H9 (cell line): Measurements from ENCODE around the gene MDFI. TPM values are rescaled to one million over a fixed set of nuclear protein-coding genes. Genes with fewer than 3 reads are reported as not detected.

ENCODE experiments used
- DNase-seq: peaks from one replicate; pipeline ENCODE4 v3.0.0-alpha.2; 2017
- H2AFZ ChIP-seq: one replicate; pipeline ENCODE4 v1.6.1; 2013; ENCODE audit warnings: mild to moderate bottlenecking, low read length, control low read depth, moderate library complexity
- H2AK5ac ChIP-seq: 2 replicates; pipeline ENCODE4 v1.6.1; 2013; ENCODE audit warnings: low read length, control low read depth, mixed read lengths; ENCODE audit not compliant: insufficient read length
- H2BK120ac ChIP-seq: one replicate; pipeline ENCODE4 v1.6.1; 2013; ENCODE audit warnings: low read depth, mild to moderate bottlenecking, low read length, control low read depth, inconsistent platforms; ENCODE audit not compliant: poor library complexity, severe bottlenecking
- H2BK12ac ChIP-seq: 2 replicates; pipeline ENCODE4 v1.6.1; 2013; ENCODE audit warnings: low read length, control low read depth, mixed read lengths, low read depth; ENCODE audit not compliant: insufficient read length
- H2BK15ac ChIP-seq: 2 replicates; pipeline ENCODE4 v1.6.1; 2013; ENCODE audit warnings: low read depth, low read length, control low read depth
- H2BK20ac ChIP-seq: one replicate; pipeline ENCODE4 v1.6.1; 2013; ENCODE audit warnings: low read depth, mild to moderate bottlenecking, low read length, control low read depth, inconsistent platforms; ENCODE audit not compliant: poor library complexity, severe bottlenecking
- H2BK5ac ChIP-seq: 2 replicates; pipeline ENCODE4 v1.6.1; 2013; ENCODE audit warnings: low read length, control low read depth, mixed read lengths; ENCODE audit not compliant: insufficient read length
- H3K14ac ChIP-seq: 2 replicates; pipeline ENCODE4 v1.6.1; 2013; ENCODE audit warnings: low read length, control low read depth; ENCODE audit not compliant: insufficient read depth
- H3K18ac ChIP-seq: 2 replicates; pipeline ENCODE4 v1.6.1; 2013; ENCODE audit warnings: low read depth, mild to moderate bottlenecking, mixed read lengths, low read length, control low read depth; ENCODE audit not compliant: insufficient read length
- H3K23ac ChIP-seq: 2 replicates; pipeline ENCODE4 v1.6.1; 2013; ENCODE audit warnings: low read length, control low read depth, mixed read lengths, low read depth; ENCODE audit not compliant: insufficient read length
- H3K23me2 ChIP-seq: 2 replicates; pipeline ENCODE4 v1.6.1; 2013; ENCODE audit warnings: low read depth, mild to moderate bottlenecking, mixed read lengths, low read length, control low read depth; ENCODE audit not compliant: insufficient read length, poor library complexity, severe bottlenecking
- H3K27ac ChIP-seq: 2 replicates; pipeline ENCODE4 v1.5.1; 2013; ENCODE audit warnings: low read length, control low read depth, mixed read lengths, low read depth; ENCODE audit not compliant: insufficient read length
- H3K27me3 ChIP-seq: 2 replicates; pipeline ENCODE4 v1.6.1; 2013; ENCODE audit warnings: low read length, control low read depth, inconsistent platforms; ENCODE audit not compliant: insufficient read depth
- H3K4ac ChIP-seq: 2 replicates; pipeline ENCODE4 v1.6.1; 2013; ENCODE audit warnings: low read depth, mild to moderate bottlenecking, control low read depth, inconsistent platforms, low read length, moderate library complexity
- H3K4me1 ChIP-seq: 2 replicates; pipeline ENCODE4 v1.6.1; 2013; ENCODE audit warnings: low read length, control low read depth, inconsistent platforms; ENCODE audit not compliant: insufficient read depth
- H3K4me2 ChIP-seq: 2 replicates; pipeline ENCODE4 v1.6.1; 2013; ENCODE audit warnings: low read length, control low read depth, mixed read lengths; ENCODE audit not compliant: insufficient read length, insufficient read depth
- H3K56ac ChIP-seq: 2 replicates; pipeline ENCODE4 v1.6.1; 2013; ENCODE audit warnings: low read depth, mild to moderate bottlenecking, mixed read lengths, low read length, control low read depth; ENCODE audit not compliant: insufficient read length
- H3K79me1 ChIP-seq: 2 replicates; pipeline ENCODE4 v1.6.1; 2013; ENCODE audit warnings: low read depth, mild to moderate bottlenecking, moderate library complexity, low read length, control low read depth, inconsistent platforms; ENCODE audit not compliant: insufficient read depth, poor library complexity, severe bottlenecking
- H3K79me2 ChIP-seq: 2 replicates; pipeline ENCODE4 v1.6.1; 2013; ENCODE audit warnings: low read length, control low read depth, inconsistent platforms; ENCODE audit not compliant: insufficient read depth
- H3K9ac ChIP-seq: 2 replicates; pipeline ENCODE4 v1.6.1; 2013; ENCODE audit warnings: low read length, control low read depth, mixed read lengths; ENCODE audit not compliant: insufficient read length; ENCODE audit errors: extremely low read depth
- H3K9me3 ChIP-seq: one replicate; pipeline ENCODE4 v1.6.1; 2013; ENCODE audit warnings: low read depth, low read length, inconsistent platforms; ENCODE audit not compliant: control insufficient read depth
- H3T11ph ChIP-seq: one replicate; pipeline ENCODE4 v1.6.1; 2013; ENCODE audit warnings: mild to moderate bottlenecking, low read length, control low read depth, inconsistent platforms
- H4K20me1 ChIP-seq: one replicate; pipeline ENCODE4 v1.6.1; 2013; ENCODE audit not compliant: control insufficient read depth, insufficient read length, insufficient read depth
- H4K5ac ChIP-seq: 2 replicates; pipeline ENCODE4 v1.6.1; 2013; ENCODE audit warnings: low read depth, mild to moderate bottlenecking, mixed read lengths, low read length, control low read depth; ENCODE audit not compliant: insufficient read length
- H4K8ac ChIP-seq: replicated peaks from 2 replicates; pipeline ENCODE4 v1.6.1; 2013; ENCODE audit warnings: low read length, control low read depth, mixed read lengths, low read depth; ENCODE audit not compliant: insufficient read length
- H4K91ac ChIP-seq: 2 replicates; pipeline ENCODE4 v1.6.1; 2013; ENCODE audit warnings: low read depth, mild to moderate bottlenecking, moderate library complexity, mixed read lengths, low read length, control low read depth; ENCODE audit not compliant: insufficient read length
- H3K27ac Mint-ChIP-seq, 3 experiments: 2 replicates in 2 of 3; 3 replicates in 1 of 3; pipeline ENCODE4 v1.8.0; 2020 to 2021; ENCODE audit warnings: mixed read lengths in 3 of 3, mild to moderate bottlenecking in 1 of 3, moderate library complexity in 1 of 3
- H3K27me3 Mint-ChIP-seq: 2 replicates; pipeline ENCODE4 v1.8.0; 2021; ENCODE audit warnings: low read depth, mild to moderate bottlenecking, moderate library complexity, mixed read lengths
- H3K36me3 Mint-ChIP-seq, 3 experiments: 2 replicates in 2 of 3; 3 replicates in 1 of 3; pipeline ENCODE4 v1.8.0; 2020 to 2021; ENCODE audit warnings: low read depth in 3 of 3, mixed read lengths in 3 of 3; ENCODE audit not compliant: insufficient read depth in 1 of 3
- H3K4me1 Mint-ChIP-seq, 2 experiments: 2 replicates each; pipeline ENCODE4 v1.8.0; 2020; ENCODE audit warnings: mixed read lengths in 2 of 2
- H3K4me3 Mint-ChIP-seq, 2 experiments: 2 replicates in 1 of 2; 3 replicates in 1 of 2; pipeline ENCODE4 v1.8.0; 2020 to 2021; ENCODE audit warnings: mild to moderate bottlenecking in 2 of 2, mixed read lengths in 2 of 2, moderate library complexity in 1 of 2
- H3K9me3 Mint-ChIP-seq, 2 experiments: 2 replicates in 1 of 2; 3 replicates in 1 of 2; pipeline ENCODE4 v1.8.0; 2020; ENCODE audit warnings: mild to moderate bottlenecking in 2 of 2, mixed read lengths in 2 of 2, moderate library complexity in 1 of 2
- WGBS: extraction: QIAGEN DNeasy Blood & Tissue Kit; methylation state at CpG from one replicate; pipeline ENCODE4 v1.1.7; 2013; ENCODE audit warnings: missing lambda C conversion rate, low lambda C conversion rate, mixed read lengths; ENCODE audit not compliant: insufficient read length; ENCODE audit errors: extremely low coverage; 5-methylcytosine and 5-hydroxymethylcytosine counted together
- total RNA-seq: library from RNA; stranded (reverse); gene quantifications from 2 replicates; pipeline ENCODE4 v1.2.1, GENCODE V29; 2021
- TF ChIP-seq, protein P1 (sequence below): fragments of 200-600 bp; sonication (generic); conservative IDR thresholded peaks from 3 replicates; pipeline ENCODE4 v1.8.0; 2021; ENCODE audit warnings: antibody characterized with exemption, mild to moderate bottlenecking

Gene MDFI
- total RNA-seq, 1 experiment from 2014 or later = 45.0 TPM

DNA sequence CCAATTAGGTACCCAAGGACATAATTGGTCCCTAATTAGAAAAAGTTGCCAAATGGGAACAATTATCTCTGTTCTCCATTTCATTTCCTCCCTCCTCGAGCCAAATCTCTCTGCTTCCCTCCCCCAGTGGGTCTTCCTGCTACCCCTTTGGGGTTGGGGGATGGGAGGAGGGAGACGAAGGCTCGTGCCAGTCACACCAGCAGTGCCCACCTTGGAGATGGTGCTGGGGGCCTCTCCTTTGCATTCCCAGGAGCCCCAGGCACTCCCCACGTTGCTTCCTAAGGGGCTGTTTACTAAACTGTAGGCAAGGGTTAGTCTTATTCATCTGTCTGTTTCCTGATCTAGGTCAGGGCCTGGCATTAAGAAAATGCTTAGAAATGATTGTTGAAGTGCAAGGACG, 33.1 kb downstream of the MDFI start:
- no peak overlapping the region for H2BK15ac ChIP-seq
- H3K4me2 ChIP-seq = no peak overlapping the region
- H2AK5ac ChIP-seq = no peak overlapping the region
- Mint-ChIP-seq H3K27ac (no peak overlapping the region; a peak in 1 of 7 replicates), H3K4me3 (no peak overlapping the region), H3K36me3 (no peaks in the 10 kb centered on the region), H3K9me3 (peaks cover 6 to 10% of the 10 kb centered on the region in 2 experiments; a peak in 4 of 5 replicates), H3K27me3 (peaks cover 51% of the 10 kb centered on the region), H3K4me1 (peaks cover 7 to 23% of the 10 kb centered on the region in 2 experiments)
- H3K56ac ChIP-seq = no peak overlapping the region
- H4K5ac ChIP-seq = no peak overlapping the region
- no peaks in the 10 kb centered on the region for H3K9me3 ChIP-seq
- no peak overlapping the region for H2BK120ac ChIP-seq
- H3K23ac ChIP-seq = no peak overlapping the region
- no peaks in the 10 kb centered on the region for H3K79me2 ChIP-seq
- H2BK5ac ChIP-seq = no peak overlapping the region
- DNase-seq = no peak
- H2AFZ ChIP-seq = no peak overlapping the region
- no peaks in the 10 kb centered on the region for H3K4me1 ChIP-seq
- H4K8ac ChIP-seq = no peak overlapping the region
- no peaks in the 10 kb centered on the region for H3K23me2 ChIP-seq
- H4K20me1 ChIP-seq = no peaks in the 10 kb centered on the region
- H3K4ac ChIP-seq = no peak overlapping the region
- no peak overlapping the region for H3K9ac ChIP-seq
- no peak overlapping the region for H3T11ph ChIP-seq
- H4K91ac ChIP-seq = no peak overlapping the region
- no peaks in the 10 kb centered on the region for H3K27me3 ChIP-seq
- no peaks in the 10 kb centered on the region for H3K79me1 ChIP-seq
- H2BK12ac ChIP-seq = no peak overlapping the region
- H3K27ac ChIP-seq = no peak overlapping the region
- H3K14ac ChIP-seq = no peak overlapping the region
- no peak overlapping the region for H3K18ac ChIP-seq
- no CpG with 5 or more reads among the region's 5 CpGs for WGBS
- TF ChIP-seq, protein P1, sequence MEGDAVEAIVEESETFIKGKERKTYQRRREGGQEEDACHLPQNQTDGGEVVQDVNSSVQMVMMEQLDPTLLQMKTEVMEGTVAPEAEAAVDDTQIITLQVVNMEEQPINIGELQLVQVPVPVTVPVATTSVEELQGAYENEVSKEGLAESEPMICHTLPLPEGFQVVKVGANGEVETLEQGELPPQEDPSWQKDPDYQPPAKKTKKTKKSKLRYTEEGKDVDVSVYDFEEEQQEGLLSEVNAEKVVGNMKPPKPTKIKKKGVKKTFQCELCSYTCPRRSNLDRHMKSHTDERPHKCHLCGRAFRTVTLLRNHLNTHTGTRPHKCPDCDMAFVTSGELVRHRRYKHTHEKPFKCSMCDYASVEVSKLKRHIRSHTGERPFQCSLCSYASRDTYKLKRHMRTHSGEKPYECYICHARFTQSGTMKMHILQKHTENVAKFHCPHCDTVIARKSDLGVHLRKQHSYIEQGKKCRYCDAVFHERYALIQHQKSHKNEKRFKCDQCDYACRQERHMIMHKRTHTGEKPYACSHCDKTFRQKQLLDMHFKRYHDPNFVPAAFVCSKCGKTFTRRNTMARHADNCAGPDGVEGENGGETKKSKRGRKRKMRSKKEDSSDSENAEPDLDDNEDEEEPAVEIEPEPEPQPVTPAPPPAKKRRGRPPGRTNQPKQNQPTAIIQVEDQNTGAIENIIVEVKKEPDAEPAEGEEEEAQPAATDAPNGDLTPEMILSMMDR = no peak
- H2BK20ac ChIP-seq = no peak overlapping the region
